ENCODE results near the gene IFFO2.

- TF ChIP-seq CTCF (IDR thresholded peaks at IDR 0.05): no peak
- TF ChIP-seq POLR2A (IDR thresholded peaks at IDR 0.05): no peak
- TF ChIP-seq POLR2AphosphoS5 (IDR thresholded peaks at IDR 0.05; ENCODE audit: insufficient read depth in 1 of 2, low read depth in 1 of 2): peak; percentile 30 to 40
Measured at GRCh38 chr1:18953731-18954231, 2.7 kb downstream of the IFFO2 start.
